ENCODE measurements around the gene RNF168.
"Not testable (repeated sequence)": the region's sequence is repeated elsewhere in the genome, so short reads cannot be mapped to it uniquely, and the experiment has no call there.

Gene RNF168

DNA sequence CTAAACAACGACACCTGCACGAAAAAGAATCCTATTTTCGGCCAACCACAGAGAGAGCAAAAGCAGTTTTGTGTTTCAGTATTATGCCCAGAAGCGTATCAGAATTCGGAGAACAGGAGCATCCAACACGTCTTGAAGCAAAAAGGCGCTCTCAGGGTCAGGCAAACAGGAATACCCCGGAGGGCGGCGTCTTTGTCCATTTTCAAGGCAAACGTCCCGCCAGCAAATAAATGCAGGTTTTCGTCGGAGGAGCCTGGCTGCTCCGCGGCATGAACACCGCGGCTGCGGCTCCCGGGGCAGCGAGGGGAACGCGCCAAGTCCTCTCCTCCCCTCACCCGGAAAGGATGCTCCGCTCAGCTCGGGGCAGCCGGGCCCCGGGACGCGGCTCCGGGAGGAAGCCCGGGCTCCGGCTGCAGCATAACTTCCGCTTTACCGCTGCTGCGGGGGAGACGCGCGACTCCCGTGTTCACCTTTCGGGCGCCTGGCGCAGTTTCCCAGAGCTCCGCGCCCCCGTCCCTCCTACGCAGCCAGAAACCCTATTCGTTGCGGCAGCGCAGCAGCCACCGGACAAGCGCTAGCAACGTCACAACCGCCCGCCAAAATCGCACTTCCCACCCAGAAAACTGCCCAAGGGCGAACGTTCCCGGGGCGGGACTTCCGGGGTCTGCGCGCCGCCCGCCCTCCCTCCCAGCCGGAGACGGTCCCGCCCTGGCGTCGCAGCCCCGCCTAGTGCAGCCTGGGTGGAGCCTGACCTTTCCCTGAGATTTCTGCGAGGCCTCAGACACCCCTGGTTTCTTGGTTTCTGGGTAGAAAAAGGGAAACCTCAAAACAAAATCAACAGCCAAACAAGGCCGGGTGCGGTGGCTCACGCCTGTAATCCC lies at the start of gene RNF168:
Gene RNF168, minus strand, starts transcription at position 573 of the 881 bp plus-strand sequence. CDS start 595 bp downstream, outside the sequence.
- H3K27me3 ChIP-seq (ENCODE audit: insufficient read depth, low read depth, severe bottlenecking) = no peaks in the 10 kb centered on the region
- no peaks in the 10 kb centered on the region for H3K9me3 ChIP-seq (ENCODE audit: severe bottlenecking)
- H3K36me3 ChIP-seq = peaks cover 3% of the 10 kb centered on the region; the same call in 1 of the 2 replicates
- no peak for TF ChIP-seq CTCF (IDR thresholded peaks at IDR 0.05; ENCODE audit: low read depth, low read length)
- H3K27ac ChIP-seq = peak within 1 kb of the TSS; percentile 85
- peak; percentile 89 for DNase-seq
- peak within 1 kb of the TSS; percentile 90 for H3K4me3 ChIP-seq (ENCODE audit: low read depth, low read length)

- peaks cover 2% of the 10 kb centered on the region for H3K9me3 ChIP-seq (ENCODE audit: severe bottlenecking)
- H3K27ac ChIP-seq = no peak overlapping the region
- H3K27me3 ChIP-seq (ENCODE audit: insufficient read depth, low read depth, severe bottlenecking) = no peaks in the 10 kb centered on the region
- no peak for TF ChIP-seq CTCF (IDR thresholded peaks at IDR 0.05; ENCODE audit: low read depth, low read length)
- no peak for DNase-seq
- H3K4me3 ChIP-seq (ENCODE audit: low read depth, low read length) = no peak overlapping the region
- H3K36me3 ChIP-seq = no peaks in the 10 kb centered on the region
These were observed 48.7 kb upstream of the RNF168 start for GRCh38 chr3:196552253-196552652.

DNA sequence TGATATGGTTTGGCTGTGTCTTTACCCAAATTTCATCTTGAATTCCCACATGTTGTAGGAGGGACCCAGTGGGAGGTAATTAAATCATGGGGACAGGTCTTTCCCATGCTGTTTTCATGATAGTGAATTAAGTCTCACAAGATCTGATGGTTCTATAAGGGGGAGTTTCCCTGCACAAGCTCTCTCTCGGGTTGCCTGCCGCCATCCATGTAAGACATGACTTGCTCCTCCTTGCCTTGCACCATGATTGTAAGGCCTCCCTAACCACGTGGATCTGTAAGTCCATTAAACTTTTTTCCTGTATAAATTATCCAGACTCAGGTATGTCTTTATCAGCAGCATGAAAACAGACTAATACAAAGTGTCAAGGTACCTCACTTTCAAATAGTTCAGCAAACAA lies 46.6 kb upstream of the RNF168 start:
- H3K4me3 ChIP-seq (ENCODE audit: low read depth, low read length); H3K36me3 ChIP-seq; H3K9me3 ChIP-seq (ENCODE audit: severe bottlenecking); H3K27ac ChIP-seq; DNase-seq; H3K27me3 ChIP-seq (ENCODE audit: insufficient read depth, low read depth, severe bottlenecking): not testable (repeated sequence)

GRCh38 chr3:196549312-196549711 lies 45.7 kb upstream of the RNF168 start:
- H3K4me3 ChIP-seq (ENCODE audit: low read depth, low read length); H3K27ac ChIP-seq: not testable (repeated sequence)

DNA sequence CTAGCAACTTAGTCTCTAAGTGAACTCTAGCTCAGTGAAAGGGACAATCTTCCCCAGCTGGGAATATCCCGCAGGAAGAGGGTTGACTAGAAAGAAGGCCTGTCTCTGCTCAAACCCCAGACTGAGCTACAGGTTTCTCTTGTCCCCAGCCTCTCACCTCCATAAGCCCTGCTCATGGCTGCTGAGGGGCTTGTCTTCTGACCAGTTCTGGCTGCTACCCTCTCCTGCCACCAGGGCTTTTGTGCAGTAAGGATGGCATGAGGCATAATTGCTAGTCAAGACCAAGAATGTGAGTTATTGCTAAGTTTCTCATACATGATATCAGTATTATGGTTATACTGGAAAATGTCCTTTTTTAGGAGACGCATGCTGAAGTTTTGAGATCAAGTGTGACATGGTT lies 43.5 kb upstream of the RNF168 start:
- Histone ChIP-seq H3K27ac (no peak overlapping the region), H3K4me3 (ENCODE audit: low read depth, low read length) (no peak overlapping the region), H3K9me3 (ENCODE audit: severe bottlenecking) (peaks cover 2% of the 10 kb centered on the region), H3K27me3 (ENCODE audit: insufficient read depth, low read depth, severe bottlenecking) (no peaks in the 10 kb centered on the region), H3K36me3 (no peaks in the 10 kb centered on the region)
- TF ChIP-seq CTCF (IDR thresholded peaks at IDR 0.05; ENCODE audit: low read depth, low read length) = no peak
- no peak for DNase-seq

More at GRCh38 chr3:196549312-196549711, 45.7 kb upstream of the RNF168 start:
- not testable (repeated sequence) for H3K36me3 ChIP-seq; H3K27me3 ChIP-seq (ENCODE audit: insufficient read depth, low read depth, severe bottlenecking); H3K9me3 ChIP-seq (ENCODE audit: severe bottlenecking); DNase-seq

DNA sequence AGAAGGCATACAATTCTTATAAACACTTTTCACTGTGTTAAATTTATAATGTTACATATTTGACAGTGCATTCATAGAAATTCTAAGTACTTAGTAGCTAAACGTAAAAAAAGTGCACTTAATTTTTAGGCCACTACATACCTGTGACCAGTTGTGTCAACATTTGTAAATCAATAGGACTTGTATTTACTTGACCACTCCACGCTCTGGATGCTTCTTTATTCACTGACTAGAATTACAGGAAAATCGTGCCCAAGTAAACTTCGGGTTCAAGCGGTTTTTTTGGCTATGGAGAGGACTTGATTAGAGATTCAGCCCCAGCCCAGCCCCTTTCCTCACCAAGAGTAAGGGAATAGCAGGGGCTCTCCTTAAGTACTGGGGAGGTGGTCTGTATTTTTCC lies 43.0 kb upstream of the RNF168 start:
- no peak overlapping the region for H3K27ac ChIP-seq
- TF ChIP-seq CTCF (IDR thresholded peaks at IDR 0.05; ENCODE audit: low read depth, low read length) = no peak

More for the DNA sequence above, 43.0 kb upstream of the RNF168 start:
- Histone ChIP-seq H3K36me3 (no peaks in the 10 kb centered on the region), H3K4me3 (ENCODE audit: low read depth, low read length) (no peak overlapping the region), H3K27me3 (ENCODE audit: insufficient read depth, low read depth, severe bottlenecking) (no peaks in the 10 kb centered on the region), H3K9me3 (ENCODE audit: severe bottlenecking) (peaks cover 2% of the 10 kb centered on the region)
- no peak for DNase-seq

Data from WERI-Rb-1 (cell line).